IMR-90 (cell line): ENCODE measurements around the gene GMEB2. TPM values are rescaled to one million over a fixed set of nuclear protein-coding genes. Genes with fewer than 3 reads are reported as not detected.
"Not testable (repeated sequence)": the region's sequence is repeated elsewhere in the genome, so short reads cannot be mapped to it uniquely, and the experiment has no call there.

ENCODE experiments used
- ATAC-seq: fragments of 200-7000 bp; cut with Tn5 transposase; 2 replicates; pipeline ENCODE4 v1.9.1; 2020; ENCODE audit warnings: low read depth, mild to moderate bottlenecking, moderate library complexity
- BruUV-seq: library from RNA; stranded (reverse); fragments of 400-500 nt; replicated peaks from 2 replicates; lab custom pipeline; 2021; lab: Mats Ljungman, UMichigan
- CTCF ChIA-PET: fragments of 300-600 bp; formaldehyde crosslinking; extraction: SDS; loops from one replicate; lab custom pipeline; 2021; ENCODE audit warnings: antibody characterized with exemption; lab: Yijun Ruan, JAX
- POLR2A ChIA-PET: fragments of 300-600 bp; sonication (Branson Sonifier 250); formaldehyde crosslinking; loops from one replicate; lab custom pipeline; 2022; ENCODE audit warnings: antibody characterized with exemption; ENCODE audit not compliant: unreplicated experiment; lab: Charles Lee
- DNase-seq: peaks from one replicate; pipeline ENCODE4 v3.0.0; 2013
- H2AFZ ChIP-seq: replicated peaks from 2 replicates; pipeline ENCODE3; 2013; ENCODE audit warnings: low read length, mild to moderate bottlenecking; ENCODE audit not compliant: poor library complexity
- H2AK5ac ChIP-seq: 2 replicates; pipeline ENCODE4 v1.6.1; 2013; ENCODE audit warnings: low read depth, low read length, inconsistent platforms
- H2AK9ac ChIP-seq: replicated peaks from 2 replicates; pipeline ENCODE3; 2013; ENCODE audit warnings: mild to moderate bottlenecking, low read depth, low read length, moderate library complexity; ENCODE audit not compliant: poor library complexity
- H2BK120ac ChIP-seq: 2 replicates; pipeline ENCODE4 v1.6.1; 2013; ENCODE audit warnings: low read depth, low read length, inconsistent platforms
- H2BK15ac ChIP-seq: 3 replicates; pipeline ENCODE4 v1.6.1; 2013; ENCODE audit warnings: low read depth, low read length, inconsistent platforms
- H2BK20ac ChIP-seq: 2 replicates; pipeline ENCODE4 v1.6.1; 2013; ENCODE audit warnings: low read depth, mild to moderate bottlenecking, inconsistent platforms, low read length, moderate library complexity
- H2BK5ac ChIP-seq: 2 replicates; pipeline ENCODE4 v1.6.1; 2013; ENCODE audit warnings: mild to moderate bottlenecking, low read depth, low read length, inconsistent platforms; ENCODE audit not compliant: poor library complexity, severe bottlenecking
- H3K14ac ChIP-seq: replicated peaks from 2 replicates; pipeline ENCODE4 v1.6.1; 2013; ENCODE audit warnings: low read depth, low read length, inconsistent platforms
- H3K18ac ChIP-seq: 2 replicates; pipeline ENCODE4 v1.6.1; 2013; ENCODE audit warnings: low read depth, low read length, control low read depth
- H3K23ac ChIP-seq: 2 replicates; pipeline ENCODE4 v1.6.1; 2013; ENCODE audit warnings: low read depth, low read length, inconsistent platforms
- H3K27ac ChIP-seq: 2 replicates; pipeline ENCODE4 v1.5.1; 2013; ENCODE audit warnings: mild to moderate bottlenecking, control low read depth, low read length; ENCODE audit not compliant: insufficient read depth
- H3K27me3 ChIP-seq: 2 replicates; pipeline ENCODE4 v1.6.1; 2013; ENCODE audit warnings: low read length; ENCODE audit not compliant: control insufficient read depth, insufficient read depth
- H3K36me3 ChIP-seq: 2 replicates; pipeline ENCODE4 v1.6.1; 2013; ENCODE audit warnings: low read length, mixed read lengths; ENCODE audit not compliant: control insufficient read depth, insufficient read depth
- H3K4ac ChIP-seq: 2 replicates; pipeline ENCODE4 v1.6.1; 2013; ENCODE audit warnings: low read depth, low read length, inconsistent platforms
- H3K4me1 ChIP-seq: 2 replicates; pipeline ENCODE4 v1.6.1; 2013; ENCODE audit warnings: low read length, mixed read lengths; ENCODE audit not compliant: control insufficient read depth, insufficient read depth
- H3K4me2 ChIP-seq: 2 replicates; pipeline ENCODE4 v1.6.1; 2013; ENCODE audit warnings: low read depth, mild to moderate bottlenecking, control low read depth, low read length, moderate library complexity
- H3K4me3 ChIP-seq: 2 replicates; pipeline ENCODE4 v1.5.1; 2013; ENCODE audit warnings: low read depth, mild to moderate bottlenecking, control low read depth, low read length, moderate library complexity; ENCODE audit not compliant: insufficient read depth
- H3K56ac ChIP-seq: 2 replicates; pipeline ENCODE4 v1.6.1; 2013; ENCODE audit warnings: low read length, inconsistent platforms; ENCODE audit not compliant: insufficient read depth; ENCODE audit errors: extremely low read depth
- H3K79me1 ChIP-seq, 2 experiments: 2 replicates each; pipeline ENCODE4 v1.6.1; 2013; ENCODE audit warnings: low read length in 2 of 2, inconsistent platforms in 1 of 2, low read depth in 1 of 2
- H3K9ac ChIP-seq: 2 replicates; pipeline ENCODE4 v1.6.1; 2013; ENCODE audit warnings: low read depth, low read length, control low read depth
- H3K9me1 ChIP-seq: 2 replicates; pipeline ENCODE4 v1.6.1; 2013; ENCODE audit warnings: low read length, inconsistent platforms; ENCODE audit not compliant: insufficient read depth
- H3K9me3 ChIP-seq: 2 replicates; pipeline ENCODE4 v1.6.1; 2013; ENCODE audit warnings: low read length; ENCODE audit not compliant: control insufficient read depth, insufficient read depth
- H4K20me1 ChIP-seq: 2 replicates; pipeline ENCODE4 v1.6.1; 2013; ENCODE audit warnings: low read length, inconsistent platforms; ENCODE audit not compliant: insufficient read depth
- H4K5ac ChIP-seq: 2 replicates; pipeline ENCODE4 v1.6.1; 2013; ENCODE audit warnings: mild to moderate bottlenecking, low read depth, low read length, control low read depth
- H4K8ac ChIP-seq, 2 experiments: 2 replicates each; pipeline ENCODE4 v1.6.1; 2013; ENCODE audit warnings: low read depth in 2 of 2, low read length in 2 of 2, control low read depth in 1 of 2, inconsistent platforms in 1 of 2
- H4K91ac ChIP-seq: 2 replicates; pipeline ENCODE4 v1.6.1; 2013; ENCODE audit warnings: low read depth, low read length, inconsistent platforms; ENCODE audit not compliant: insufficient read depth
- WGBS, 2 experiments: methylation state at CpG; one replicate each; pipeline versions ENCODE4 v1.1.5 to v1.1.7; 2013; ENCODE audit warnings: missing lambda C conversion rate in 2 of 2; ENCODE audit not compliant: insufficient read length in 1 of 2; ENCODE audit errors: extremely low coverage in 2 of 2; 5-methylcytosine and 5-hydroxymethylcytosine counted together
- dilution Hi-C: fragments of 300-500 bp; cut with HindIII; formaldehyde crosslinking; loops from one replicate; pipeline ENCODE4 v1.14.3; 2018; ENCODE audit warnings: low sequenced_read_pairs; ENCODE audit not compliant: unreplicated experiment
- in situ Hi-C: fragments of 300-500 bp; cut with MboI; formaldehyde crosslinking; loops from 3 replicates; pipeline ENCODE4 v1.14.3; 2019; ENCODE audit warnings: low sequenced_read_pairs, inconsistent platforms, mixed read lengths
- intact Hi-C: fragments of 100-400 bp; cut with micrococcal nuclease; formaldehyde crosslinking; loops from 2 replicates; pipeline ENCODE4 v1.10.0; 2022
- polyA plus RNA-seq, 3 experiments: library from polyadenylated mRNA; depleted of rRNA; stranded (reverse); fragments of >200 nt; gene quantifications; 2 replicates each; pipeline ENCODE4 v1.2.3, GENCODE V29; 2012; ENCODE audit warnings: low replicate concordance in 1 of 3
- total RNA-seq: library from RNA; depleted of rRNA; stranded (reverse); fragments of >200 nt; gene quantifications from 2 replicates; pipeline ENCODE4 v1.2.3, GENCODE V29; 2012

The GMEB2 gene
- total and polyA plus RNA-seq, 2 of the 4 experiments (the other 2 are of a cell fraction), result 5.0 to 10.0 TPM

- H3K4me3 ChIP-seq, CTCF ChIA-PET, H3K9me1 ChIP-seq, H2BK15ac ChIP-seq, ATAC-seq, H3K4me2 ChIP-seq, H2AK5ac ChIP-seq, H2BK120ac ChIP-seq, in situ Hi-C loops, H3K14ac ChIP-seq, H4K91ac ChIP-seq, H3K56ac ChIP-seq, H3K18ac ChIP-seq, H3K27me3 ChIP-seq, DNase-seq, dilution Hi-C loops, H4K20me1 ChIP-seq, H2AK9ac ChIP-seq, BruUV-seq, H2BK5ac ChIP-seq, H3K9ac ChIP-seq, H4K8ac ChIP-seq, intact Hi-C loops, H3K4ac ChIP-seq, H3K9me3 ChIP-seq, H2BK20ac ChIP-seq, H4K5ac ChIP-seq, H3K79me1 ChIP-seq, H3K27ac ChIP-seq, H3K4me1 ChIP-seq, POLR2A ChIA-PET, H2AFZ ChIP-seq, H3K23ac ChIP-seq: not testable (repeated sequence)
- no CpG with 5 or more reads among the region's 12 CpGs for WGBS, 2 experiments
- peaks cover 49% of the 10 kb centered on the region for H3K36me3 ChIP-seq
Measured at GRCh38 chr20:63671695-63672094, 44.8 kb upstream of the GMEB2 start.
